HG02943 (cell line): Measurements from ENCODE around the gene PRKCE.

Source experiments
- ATAC-seq: cut with Tn5 transposase; IDR thresholded peaks from one replicate; pipeline ENCODE4 v1.9.1; 2021; ENCODE audit warnings: mild to moderate bottlenecking, low read depth, moderate library complexity; ENCODE audit not compliant: unreplicated experiment

The PRKCE gene

GRCh38 chr2:45664635-45665261 is 13.3 kb downstream of the PRKCE start:
- ATAC-seq, result no peak

DNA sequence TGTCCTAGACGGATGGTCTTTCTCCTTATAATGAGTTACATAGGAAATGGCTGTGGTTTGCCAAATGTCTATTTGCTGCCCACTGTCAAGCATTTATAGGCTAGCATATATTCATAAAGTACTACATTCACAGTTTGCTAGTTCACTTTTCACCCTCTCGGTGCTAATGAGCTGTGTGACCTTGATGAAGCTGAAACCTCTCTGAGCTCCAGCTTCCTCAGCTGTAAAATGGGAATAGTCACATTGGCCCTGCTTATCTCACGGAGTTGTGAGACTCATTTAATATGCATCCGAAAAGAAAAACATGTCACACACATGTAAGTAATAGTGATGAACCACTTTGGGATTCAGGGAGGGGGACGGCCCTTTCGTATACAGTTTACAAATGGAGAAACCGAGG is 17.0 kb downstream of the PRKCE start:
- ATAC-seq, result no peak

GRCh38 chr2:45669032-45669486 is 17.6 kb downstream of the PRKCE start:
- no peak for ATAC-seq

DNA sequence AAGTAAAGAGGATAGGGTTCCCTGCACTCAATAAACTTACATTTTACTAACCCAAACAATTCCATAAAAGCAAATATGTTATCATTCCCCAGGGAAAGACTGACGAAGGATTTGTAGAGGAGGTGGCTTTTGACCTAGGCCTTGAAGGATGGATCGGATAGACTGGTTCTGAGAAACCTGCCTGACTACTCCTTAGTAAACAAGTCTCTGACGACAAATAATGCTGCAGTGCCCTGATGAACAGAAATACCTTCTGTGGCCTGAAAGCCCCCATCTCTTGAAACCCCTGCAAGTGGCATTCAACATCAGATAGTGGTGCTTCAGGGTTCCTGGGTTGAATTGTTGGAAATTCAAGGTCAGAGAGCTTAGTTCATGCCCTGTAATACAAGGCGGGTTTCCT is 19.2 kb downstream of the PRKCE start:
- ATAC-seq, result no peak

GRCh38 chr2:45672138-45672537 is 20.7 kb downstream of the PRKCE start:
- ATAC-seq, result no peak

GRCh38 chr2:45674035-45674816 is 22.8 kb downstream of the PRKCE start:
- ATAC-seq, result no peak

DNA sequence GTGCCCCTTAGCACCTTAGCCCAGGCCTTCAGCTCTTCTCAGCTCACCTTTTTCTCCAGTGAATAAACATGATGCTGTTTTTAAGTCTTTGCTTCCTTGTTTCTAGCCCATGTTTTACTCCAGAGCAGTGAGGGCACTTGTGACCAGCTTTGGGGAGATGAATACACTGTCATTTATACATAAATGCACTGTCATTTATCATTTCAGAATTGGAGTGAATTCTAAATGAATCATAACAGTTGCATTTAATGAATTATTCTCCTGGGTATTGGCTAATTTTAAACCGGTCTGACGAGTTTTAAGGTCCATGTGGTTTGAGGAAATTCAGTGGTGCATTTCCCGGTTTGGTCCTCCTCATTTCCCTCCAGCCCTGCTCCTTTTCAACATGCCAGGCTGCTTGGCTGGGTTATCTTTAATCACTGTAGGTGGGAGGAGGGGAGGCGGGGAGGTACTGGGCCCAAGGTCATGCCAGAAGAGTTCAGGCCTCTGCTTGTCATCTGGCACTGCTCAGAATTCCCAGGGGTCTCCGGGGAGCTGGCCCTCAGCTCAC is 23.9 kb downstream of the PRKCE start:
- no peak for ATAC-seq

DNA sequence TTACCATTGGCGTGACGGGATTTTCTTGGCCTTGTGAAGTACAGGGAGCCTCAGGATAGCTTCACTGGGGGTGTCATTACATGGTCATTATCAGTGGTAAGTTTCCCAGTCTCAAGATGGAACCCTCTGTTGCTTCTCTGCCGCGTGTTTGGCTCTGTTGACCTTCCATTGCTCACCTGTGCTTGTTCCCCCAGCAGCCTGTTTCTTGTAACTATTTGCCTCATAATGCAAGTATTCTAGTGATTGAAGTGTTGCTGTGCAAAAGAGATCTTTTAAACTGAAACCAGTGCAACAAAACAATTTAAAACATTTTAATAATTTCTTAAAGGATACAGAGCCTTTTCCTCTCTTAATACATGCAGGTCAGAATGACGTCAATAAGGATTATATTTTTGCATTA is 24.6 kb downstream of the PRKCE start:
- no peak for ATAC-seq

GRCh38 chr2:45678791-45679348 is 27.4 kb downstream of the PRKCE start:
- ATAC-seq, result no peak

- ATAC-seq, result no peak
These were observed 29.0 kb downstream of the PRKCE start for GRCh38 chr2:45680351-45680967.

DNA sequence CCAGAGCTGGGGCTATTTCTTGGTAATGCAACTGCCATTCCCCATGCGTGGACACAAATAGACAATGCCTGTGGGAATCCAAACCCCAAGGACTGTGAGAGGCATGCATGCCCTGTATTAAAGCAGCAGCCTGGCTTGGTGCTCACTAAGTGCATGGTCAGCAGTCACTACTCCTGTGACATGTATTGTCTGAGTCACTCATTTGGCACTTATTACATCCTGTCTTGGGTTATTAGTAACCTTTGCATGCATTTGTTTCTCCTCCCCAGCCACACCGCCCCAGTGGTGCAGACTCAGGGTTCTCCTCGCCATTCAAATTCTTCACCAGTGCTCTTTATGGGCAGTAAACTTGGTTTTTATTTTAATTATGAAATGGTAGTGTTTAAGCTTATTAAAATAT is 30.2 kb downstream of the PRKCE start:
- peak; percentile 83 for ATAC-seq

DNA sequence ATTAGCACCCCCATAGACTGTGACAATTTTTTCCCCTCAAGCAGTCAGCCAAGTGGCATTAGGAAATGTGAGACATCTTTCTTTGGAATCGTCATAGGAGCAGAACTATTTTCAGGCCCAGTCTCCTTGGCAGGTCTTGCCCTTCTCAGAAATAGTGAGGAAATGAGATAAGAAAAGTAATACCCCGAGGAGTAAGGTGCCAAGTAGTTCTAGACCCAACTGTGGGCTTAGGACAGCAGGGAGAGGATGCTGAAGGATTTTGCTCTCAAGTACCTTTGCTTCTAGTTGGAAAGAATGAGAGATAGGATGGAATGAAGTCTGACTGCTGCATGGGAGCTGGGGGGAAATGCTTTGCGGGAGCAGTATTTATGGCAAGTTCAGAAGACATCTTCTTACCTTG is 31.8 kb downstream of the PRKCE start:
- no peak for ATAC-seq

DNA sequence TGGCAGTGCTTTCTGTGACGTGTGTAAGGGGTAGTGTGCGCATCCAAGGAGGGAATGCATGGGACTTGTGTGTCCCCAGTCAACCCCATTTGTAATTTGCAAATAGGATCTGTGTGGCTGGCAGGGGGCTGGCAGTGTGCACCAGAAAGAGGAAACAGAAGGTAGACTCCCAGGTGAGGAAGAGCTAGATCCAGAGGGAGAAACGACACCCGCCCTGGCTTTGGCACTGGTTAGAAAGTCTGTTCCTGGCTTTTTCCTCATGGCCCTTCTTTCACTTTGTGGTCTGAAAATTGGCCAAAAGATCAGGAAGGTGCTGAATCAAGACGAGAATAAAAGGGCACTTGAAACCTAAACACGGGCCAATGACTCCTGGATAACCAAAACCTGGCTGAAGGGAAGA is 33.3 kb downstream of the PRKCE start:
- ATAC-seq, result no peak

- no peak for ATAC-seq
These were observed 33.8 kb downstream of the PRKCE start for GRCh38 chr2:45685260-45685659.

- no peak for ATAC-seq
These were observed 36.5 kb downstream of the PRKCE start for GRCh38 chr2:45687964-45688363.

DNA sequence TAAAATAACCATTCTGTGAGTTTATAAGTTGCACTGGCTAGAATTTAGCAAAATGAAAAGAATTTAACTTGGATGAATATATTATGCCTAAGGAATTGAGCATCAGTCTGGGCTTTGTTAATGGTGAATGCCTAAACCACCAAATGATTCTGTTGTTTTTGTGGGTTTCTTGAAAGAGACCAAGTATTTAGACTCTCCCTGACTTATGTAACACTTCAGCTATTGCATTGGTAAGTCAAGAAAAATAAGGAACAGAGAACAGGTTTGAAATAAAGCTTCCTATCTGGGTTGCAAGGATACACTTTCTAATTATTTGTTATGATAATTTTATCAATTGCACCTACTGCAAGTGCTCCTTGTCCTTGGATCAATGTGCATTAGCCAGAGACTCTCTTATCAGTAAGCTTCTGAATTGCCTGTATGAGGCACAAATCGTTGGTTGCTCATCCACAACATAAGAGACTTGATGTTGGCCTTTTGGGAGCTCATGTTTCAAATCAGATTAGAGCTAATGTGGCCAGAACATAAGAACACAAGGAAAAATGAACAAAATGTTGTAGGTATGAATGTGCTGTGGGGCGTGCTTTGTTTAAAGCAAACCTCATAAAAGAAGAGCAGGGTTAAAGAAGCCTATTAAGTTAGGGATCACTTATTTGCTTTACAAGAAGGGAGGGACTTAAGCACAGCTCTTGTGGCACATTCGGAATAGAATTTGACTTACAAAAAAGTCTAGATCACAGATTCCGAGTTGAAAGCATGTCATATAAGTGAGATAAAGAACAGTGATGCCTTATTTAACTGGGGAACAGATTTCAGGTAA is 37.2 kb downstream of the PRKCE start:
- no peak for ATAC-seq

- no peak for ATAC-seq
These were observed 38.8 kb downstream of the PRKCE start for GRCh38 chr2:45690231-45690630.

- no peak for ATAC-seq
These were observed 39.9 kb downstream of the PRKCE start for GRCh38 chr2:45691171-45691999.

- ATAC-seq, result no peak
These were observed 41.1 kb downstream of the PRKCE start for GRCh38 chr2:45692566-45692965.
